HG03064 (cell line): ENCODE measurements around the gene SHCBP1.
"Not testable (repeated sequence)": the region's sequence is repeated elsewhere in the genome, so short reads cannot be mapped to it uniquely, and the experiment has no call there.

Experiments
- ATAC-seq: cut with Tn5 transposase; IDR thresholded peaks from one replicate; pipeline ENCODE4 v1.9.1; 2021; ENCODE audit warnings: low read depth; ENCODE audit not compliant: unreplicated experiment

SHCBP1 gene

DNA sequence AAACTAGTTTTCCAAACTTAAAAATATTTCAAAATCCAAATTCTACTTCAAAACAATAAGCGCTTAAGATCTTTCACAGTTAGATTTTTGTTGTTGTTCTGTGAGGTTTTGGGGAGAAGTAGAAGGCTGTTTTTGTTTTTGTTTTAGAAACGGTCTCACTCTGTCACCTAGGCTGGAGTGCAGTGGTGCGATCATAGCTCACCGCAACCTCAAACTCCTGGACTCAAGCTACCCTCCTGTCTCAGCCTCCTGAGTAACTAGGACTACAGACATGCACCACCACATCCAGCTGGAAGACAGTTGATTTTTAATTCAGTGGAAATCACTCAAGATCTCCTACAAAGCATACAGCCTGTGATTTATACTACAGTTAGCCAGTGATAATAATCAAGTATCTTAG is 2.7 kb downstream of the SHCBP1 start:
- no peak for ATAC-seq

DNA sequence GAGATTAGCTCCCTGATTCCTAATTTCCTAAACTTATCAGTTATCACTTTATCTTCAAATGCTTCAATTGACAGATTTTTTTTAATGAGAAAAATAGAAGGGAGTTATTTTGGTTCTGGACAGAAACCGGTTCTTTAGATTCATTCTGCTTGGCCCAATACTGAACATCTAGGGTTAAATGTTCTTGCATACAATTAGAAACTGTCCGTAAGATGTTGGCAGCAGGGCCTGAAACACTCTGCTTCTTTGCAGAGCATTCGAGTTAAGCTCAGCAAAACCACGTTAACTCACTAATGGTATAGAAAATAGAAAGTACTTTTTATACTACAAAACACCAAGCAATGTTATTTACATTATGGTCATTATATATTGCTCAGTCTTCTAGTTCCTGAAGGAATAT is 7.2 kb downstream of the SHCBP1 start:
- no peak for ATAC-seq

DNA sequence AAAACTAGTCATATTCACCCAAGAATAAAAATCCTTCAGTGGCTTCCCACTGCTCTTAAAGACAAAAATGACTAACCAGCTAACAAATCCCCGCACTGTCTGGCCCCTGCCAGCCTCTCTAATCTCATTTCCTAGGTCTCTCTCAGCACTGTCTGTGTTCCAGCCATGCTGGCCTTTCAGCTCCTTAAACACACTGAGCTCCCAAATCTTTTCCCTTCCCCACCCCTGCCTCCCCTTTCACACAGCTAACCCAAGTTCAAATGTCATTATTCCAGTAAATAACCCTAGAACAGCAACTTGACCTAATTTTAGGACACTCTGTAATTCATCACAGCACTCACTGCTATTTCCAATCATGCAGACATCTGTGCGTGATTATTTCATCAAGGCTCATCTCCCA is 7.8 kb downstream of the SHCBP1 start:
- ATAC-seq = no peak

DNA sequence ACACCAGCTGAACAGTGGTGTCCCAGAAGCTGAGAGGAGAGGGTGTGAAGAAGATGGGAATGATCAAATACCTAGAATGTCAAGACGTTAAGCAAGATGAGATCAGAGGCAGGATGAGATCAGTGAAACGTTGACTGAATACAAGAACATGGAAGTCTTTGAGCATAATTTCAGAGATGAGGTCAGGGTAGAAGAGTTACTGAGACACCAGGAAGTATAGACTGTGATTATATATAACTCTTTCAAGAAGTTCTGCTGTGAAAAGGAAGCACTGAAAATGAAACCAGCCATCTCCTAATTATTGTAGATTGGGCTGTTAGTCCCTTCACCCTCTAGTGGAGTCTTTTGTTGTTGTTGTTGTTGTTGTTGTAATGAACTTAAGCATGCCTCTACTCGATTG is 9.1 kb downstream of the SHCBP1 start:
- ATAC-seq = no peak

DNA sequence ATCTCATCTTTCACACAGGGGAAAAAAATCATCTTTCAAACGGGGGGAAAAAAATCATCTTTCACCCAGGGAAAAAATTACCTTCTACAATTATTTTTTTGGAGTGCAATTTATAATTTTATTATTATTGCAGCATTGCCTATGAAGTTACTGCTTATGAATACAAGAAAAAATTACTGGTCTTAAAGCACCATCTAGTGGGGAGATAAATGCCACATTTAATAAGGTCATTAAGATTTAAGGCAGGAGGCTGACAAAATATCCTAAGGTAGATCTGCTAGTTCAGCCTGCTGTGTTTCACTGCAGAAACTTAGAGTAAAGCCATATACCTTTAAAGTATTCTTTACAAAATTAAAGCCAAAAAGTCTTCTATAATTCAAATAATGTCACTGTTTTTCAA is 13.7 kb downstream of the SHCBP1 start:
- no peak for ATAC-seq

DNA sequence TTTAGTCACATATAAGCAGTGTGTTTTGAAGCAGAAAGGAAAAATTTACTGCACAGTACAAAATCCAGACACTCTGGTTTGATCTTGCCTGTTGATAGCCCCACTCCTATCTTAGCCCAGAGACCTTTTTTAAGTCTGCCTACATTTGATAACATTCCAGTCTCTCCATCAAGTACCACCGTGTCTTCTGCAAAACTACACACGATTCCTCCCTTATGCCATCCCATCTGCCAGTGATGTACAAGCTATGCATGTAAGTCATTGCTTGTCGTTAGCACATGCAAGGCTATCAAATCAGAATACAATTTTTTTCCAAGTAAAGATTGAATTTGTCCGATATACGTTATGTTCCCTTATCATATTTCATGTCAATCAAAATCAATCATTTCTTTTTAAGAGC is 14.9 kb downstream of the SHCBP1 start:
- no peak for ATAC-seq

DNA sequence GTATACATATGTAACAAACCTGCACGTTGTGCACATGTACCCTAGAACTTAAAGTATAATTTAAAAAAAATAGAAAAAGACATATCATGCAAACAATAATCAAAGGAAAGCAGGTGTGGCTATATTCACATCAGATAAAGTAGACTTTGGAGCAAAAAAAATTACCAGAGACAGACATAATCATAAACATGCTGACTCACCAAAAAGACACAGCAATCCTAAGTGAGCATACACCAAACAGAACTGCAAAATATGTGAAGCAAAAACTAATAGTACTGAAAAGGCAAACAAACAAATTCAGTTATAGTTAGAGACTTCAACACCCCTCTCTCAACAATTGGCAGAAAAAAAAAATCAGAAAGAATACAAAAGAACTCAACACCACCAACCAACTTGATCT is 29.9 kb downstream of the SHCBP1 start:
- ATAC-seq = no peak

DNA sequence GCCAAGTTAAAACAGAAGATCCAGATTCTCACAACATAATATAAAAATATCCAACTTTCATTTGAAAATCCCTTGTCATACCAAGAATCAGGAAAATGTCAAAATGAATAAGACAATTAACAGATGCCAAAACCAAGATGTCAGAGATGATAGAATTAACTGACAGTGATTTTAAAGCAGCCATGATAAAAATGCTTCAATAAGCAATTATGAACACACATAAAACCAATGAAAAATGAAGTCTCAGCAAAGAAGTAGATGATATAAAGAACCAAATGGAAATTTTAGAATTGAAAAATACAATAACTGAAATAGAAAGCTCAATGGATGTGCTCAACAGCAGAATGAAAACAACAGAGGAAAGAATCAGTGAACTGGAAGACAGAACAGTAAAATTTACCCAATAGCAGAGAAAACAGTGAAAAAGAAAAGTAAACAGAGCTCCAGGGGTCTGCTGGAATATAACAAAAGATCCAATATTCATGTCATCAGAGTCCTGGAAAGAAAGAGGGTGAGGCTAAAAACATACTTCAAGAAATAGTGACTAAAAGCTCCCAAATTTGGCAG is 35.1 kb downstream of the SHCBP1 start:
- no peak for ATAC-seq

DNA sequence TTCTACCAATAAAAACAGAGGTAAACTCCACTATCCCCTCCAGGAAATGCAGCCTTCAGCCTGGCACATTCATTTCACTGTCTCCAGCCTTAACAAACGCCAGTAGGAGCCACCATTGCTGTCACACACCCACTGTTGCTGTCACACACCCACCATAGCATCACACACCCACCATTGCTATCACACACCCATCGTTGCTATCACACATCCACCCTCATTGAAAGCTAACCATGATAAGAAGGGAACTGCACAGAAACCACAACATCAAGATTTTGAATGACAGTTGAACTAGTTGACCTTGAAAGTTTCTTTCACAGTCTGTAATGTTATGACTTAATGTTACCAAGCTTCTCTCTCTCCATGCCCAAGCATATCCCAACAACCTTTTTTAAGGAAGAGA is 38.1 kb downstream of the SHCBP1 start:
- no peak for ATAC-seq

DNA sequence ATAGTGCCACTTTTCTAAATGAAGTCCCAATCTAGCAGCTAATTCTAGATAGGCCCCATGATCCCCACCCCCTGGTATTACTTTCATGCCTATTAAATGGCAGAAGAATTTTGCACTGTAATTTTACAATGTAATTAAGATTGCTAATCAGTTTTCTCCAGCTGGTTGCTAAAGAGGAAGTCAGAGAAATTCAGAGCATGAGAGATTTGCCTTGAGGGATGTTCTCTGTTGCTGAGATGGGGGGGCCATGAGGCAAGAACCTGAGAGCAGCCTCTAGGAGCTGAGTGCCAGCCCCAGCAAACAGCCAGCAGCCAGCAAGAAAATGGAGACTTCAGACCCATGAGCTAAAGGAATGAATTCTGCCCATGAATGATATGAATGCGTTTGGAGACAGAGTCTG is 38.9 kb downstream of the SHCBP1 start:
- ATAC-seq = no peak

DNA sequence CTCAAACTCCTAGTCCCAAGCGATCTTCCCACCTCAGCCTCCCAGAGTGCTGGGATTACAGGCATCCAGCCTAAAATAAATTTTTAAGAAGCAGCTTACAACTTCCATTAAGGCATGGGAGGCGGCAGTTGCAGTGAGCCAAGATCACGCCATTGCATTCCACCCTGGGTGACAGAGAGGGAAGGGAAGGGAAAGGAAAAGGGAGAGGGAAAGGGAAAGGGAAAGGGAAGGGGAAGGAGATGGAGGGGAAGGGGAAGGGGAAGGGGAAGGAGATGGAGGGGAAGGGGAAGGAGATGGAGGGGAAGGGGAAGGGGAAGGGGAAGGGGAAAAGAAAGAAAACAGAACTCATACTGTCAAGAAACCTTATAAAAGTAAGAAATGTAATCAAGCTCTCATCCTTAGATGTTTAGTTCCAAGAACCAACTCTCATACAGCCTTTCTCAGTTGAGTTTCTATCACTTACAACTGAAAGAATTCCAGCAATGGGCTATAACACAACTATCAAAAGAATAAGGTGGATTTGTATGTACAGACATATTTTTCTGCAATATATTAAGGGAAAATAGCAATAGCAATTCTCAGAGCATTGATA is 43.1 kb downstream of the SHCBP1 start:
- ATAC-seq = no peak

DNA sequence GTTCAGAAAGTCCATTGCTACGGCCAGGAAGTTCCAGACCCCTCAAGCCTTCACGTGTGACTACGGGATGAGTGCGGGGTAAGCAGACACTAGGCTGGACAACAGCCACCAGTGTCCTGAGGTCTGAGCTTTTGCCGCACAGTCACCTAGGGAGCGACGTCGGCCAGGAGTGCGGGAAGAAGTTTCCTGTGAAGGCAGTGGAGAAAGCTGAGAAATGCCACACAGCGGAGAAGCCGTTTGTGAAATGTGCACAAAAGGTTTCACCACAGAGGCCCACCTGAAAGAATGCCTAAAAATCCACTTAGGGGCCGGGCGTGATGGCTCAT is 47.4 kb downstream of the SHCBP1 start:
- ATAC-seq = no peak

DNA sequence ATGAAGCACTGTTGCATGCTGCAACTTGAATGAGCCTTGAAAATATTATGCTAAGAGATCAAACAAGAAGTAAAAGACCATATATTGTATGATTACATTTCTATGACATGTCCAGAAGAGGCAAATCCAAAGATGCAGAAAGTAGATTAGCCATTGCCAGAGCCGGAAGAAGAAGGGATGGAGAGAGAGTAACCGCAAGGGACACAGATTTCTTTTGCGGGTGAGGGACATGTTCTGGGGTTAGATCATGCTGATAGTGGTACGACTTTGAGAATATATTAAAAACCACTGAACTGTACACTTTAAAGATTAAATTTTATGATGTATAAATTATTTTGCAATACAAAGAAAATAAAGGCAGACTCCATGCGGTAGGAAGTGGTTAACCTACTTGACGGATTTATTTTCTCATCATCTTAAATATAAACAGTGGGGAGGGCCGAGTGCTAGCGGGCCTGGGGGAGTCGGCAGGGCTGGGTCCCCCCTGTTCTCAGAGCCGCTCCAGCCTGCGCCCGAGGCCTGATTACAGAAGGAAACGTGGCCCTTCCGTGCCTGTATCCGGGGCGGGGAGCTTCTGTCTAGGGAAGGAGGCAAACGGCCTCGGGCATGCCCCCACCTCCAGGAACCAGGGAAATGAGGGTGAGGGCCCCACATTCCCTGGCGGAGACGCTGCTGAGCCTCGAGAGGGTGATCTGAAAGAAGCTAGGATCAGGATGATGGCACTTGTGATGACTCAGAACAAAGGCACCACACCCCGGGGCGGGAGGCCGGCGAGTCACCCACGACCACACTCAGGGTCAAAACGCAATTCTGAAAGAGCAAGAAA is 48.0 kb downstream of the SHCBP1 start:
- no peak for ATAC-seq

DNA sequence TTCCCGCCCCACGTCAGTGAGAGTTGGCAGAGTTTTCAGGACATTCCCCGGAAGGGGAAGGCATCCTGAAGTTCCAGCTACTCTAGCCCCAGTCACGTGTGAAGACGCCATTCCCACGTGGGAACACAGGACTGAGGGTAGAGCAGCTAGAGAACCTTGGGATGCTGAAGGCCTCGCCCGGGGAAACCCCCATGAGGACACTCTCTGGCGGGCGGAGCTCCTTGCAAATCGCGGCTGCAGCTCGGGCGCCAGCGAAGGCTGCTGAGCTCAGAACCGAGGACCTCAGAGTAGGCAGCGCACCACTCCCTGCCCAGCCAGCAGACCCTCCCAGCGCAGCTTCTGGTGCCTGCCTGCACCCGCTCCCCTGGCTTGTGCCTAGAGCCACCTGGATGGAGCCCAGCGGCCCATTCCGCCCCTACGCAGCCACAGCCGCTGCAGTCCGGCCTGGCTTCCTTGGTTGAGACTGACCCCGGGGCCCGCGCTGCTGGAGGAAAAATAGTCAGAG is 51.9 kb downstream of the SHCBP1 start:
- no peak for ATAC-seq

DNA sequence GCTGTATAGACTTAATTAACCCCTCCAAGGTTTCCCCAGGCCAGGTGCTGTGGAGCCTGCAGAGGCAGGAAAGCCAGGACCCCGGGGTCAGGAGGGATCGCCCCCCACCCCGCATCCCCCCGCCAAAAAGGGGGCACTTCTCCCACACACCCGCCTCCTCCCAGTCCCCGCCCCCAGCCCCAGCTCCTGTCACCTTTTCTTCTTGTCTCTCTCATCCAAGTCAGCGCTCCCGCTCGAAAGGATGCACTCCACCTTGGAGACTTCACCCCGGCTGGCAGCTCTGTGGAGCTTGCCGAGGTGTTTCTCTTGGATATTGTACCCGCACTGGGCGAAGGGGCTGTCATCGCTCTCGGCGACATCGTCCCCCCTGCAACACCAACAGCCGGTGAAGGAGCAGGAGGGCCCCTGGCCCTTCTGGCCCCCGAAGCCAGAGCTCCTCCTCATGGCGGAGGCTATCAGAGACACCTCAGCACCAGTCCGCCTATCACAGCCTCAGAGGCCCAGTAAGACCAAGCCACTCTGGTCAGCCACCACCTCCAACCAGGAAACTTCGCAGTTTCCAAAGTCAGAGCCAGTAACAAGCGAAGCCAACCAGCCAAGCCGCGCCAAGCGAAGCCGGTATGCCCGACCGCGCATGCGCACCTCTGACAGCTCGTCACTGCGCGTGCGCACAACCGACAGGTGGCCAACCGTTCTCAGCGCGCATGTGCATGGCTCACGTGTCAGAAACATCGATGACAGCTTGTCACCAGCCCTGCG is 52.5 kb downstream of the SHCBP1 start:
- no peak for ATAC-seq

DNA sequence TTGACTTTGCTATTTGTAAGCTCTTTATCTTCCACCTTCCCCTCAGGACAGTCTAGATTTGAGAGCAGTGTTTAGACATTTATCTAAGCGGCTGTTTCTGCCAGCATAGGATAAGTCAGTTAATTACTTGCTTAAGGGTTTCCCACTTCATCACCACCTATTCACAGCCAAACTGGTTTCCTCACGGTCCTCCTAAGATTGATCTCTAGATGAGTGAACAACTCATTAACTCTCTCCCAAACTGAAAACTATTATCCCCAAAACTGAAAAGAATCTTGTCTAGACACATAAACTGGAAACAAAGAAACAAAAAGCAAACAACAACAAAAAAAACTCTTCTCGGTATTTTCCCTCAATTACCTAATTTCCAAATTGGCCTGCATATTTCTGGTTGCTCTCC is 58.2 kb downstream of the SHCBP1 start:
- no peak for ATAC-seq

DNA sequence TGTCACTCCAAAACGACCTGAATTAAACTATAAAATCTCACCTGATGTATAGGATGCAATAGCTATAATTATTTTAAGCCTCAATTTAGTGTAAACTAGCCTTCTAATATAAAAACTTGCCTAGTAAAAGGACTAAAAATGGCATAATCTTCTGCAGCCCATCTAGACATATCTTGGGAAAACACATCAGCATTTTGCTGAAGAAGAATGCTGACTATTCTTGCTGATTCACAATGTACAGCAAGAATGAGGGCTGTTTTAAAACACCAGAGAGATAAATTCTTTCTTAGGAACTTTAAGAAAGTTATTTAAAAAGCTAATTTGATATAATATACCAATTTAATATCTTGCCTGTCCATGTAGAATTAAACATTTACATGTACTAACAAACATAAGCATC is 63.2 kb downstream of the SHCBP1 start:
- ATAC-seq = no peak

DNA sequence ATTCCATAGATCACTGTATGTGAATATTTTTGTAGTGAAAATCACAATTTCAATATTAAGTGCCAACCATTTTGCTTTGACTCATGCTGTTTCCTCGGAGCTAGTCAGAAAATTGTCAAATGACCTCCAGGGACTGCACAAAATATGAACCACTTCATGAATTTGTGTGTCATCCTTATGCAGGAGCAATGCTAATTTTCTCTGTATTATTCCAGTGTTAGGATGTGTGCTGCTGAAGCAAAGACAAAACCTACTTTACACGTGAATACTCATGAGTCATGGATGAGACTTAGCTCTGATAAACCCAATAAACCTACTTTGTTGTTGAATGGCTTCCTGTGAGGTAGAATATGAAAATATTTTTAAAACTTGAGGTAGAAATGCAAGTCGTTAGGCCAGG is 65.2 kb downstream of the SHCBP1 start:
- ATAC-seq = no peak

DNA sequence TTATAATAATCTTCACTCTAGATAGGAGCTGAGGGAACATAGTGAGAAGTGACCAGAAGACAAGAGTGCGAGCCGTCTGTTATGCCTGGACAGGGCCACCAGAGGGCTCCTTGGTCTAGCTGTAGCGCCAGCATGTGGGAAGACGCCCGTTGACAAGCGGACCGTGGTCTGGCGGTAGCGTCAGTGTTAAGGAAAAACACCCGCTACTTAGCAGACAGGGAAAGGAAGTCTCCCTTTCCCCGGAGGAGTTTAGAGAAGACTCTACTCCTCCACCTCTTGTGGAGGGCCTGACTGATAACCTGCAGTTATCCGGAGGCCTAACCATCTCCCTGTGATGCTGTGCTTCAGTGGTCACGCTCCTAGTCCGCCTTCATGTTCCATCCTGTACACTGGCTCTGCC is 66.7 kb downstream of the SHCBP1 start:
- ATAC-seq = not testable (repeated sequence)

DNA sequence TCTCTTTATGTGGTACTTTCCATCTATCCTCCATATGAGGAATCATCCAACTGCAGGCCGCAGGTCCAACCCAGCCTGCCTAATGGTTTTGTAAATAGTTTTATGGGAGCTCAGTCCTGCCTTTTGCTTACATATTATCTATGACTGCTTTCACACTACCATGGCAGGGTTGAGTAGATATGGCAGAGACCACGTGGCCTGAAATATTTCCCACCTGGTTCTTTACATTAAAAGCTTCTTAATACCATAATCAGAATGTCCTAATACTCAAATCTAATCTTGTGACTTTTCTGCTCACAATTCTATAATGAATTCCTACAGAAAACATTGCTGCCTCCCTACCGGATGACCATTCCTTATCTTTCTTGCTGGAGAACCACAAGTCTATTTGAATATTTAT is 71.7 kb downstream of the SHCBP1 start:
- no peak for ATAC-seq
